GM19372 (cell line): ENCODE measurements around the gene UPP1.

Experiments
- ATAC-seq: cut with Tn5 transposase; IDR thresholded peaks from one replicate; pipeline ENCODE4 v1.9.1; 2021; ENCODE audit warnings: mild to moderate bottlenecking, low read depth, moderate library complexity; ENCODE audit not compliant: unreplicated experiment

Gene UPP1

DNA sequence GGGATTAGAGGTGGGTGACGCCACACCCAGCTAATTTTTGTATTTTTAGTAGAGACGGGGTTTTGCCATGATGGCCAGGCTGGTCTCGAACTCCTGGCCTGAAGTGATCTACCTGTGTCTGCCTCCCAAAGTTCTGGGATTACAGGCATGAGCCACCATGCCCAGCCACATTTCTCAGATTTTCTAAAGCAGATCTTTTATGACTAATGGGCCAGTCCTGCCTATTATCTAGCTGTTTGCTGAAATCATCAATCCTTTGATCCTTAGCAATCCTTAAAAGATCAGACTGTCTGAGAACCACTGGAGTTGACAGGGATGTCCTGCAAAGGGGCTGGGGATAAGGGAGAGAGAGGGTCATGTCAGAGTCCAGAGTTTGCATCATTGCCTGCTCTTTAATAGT lies 61.0 kb downstream of the UPP1 start:
- no peak for ATAC-seq

DNA sequence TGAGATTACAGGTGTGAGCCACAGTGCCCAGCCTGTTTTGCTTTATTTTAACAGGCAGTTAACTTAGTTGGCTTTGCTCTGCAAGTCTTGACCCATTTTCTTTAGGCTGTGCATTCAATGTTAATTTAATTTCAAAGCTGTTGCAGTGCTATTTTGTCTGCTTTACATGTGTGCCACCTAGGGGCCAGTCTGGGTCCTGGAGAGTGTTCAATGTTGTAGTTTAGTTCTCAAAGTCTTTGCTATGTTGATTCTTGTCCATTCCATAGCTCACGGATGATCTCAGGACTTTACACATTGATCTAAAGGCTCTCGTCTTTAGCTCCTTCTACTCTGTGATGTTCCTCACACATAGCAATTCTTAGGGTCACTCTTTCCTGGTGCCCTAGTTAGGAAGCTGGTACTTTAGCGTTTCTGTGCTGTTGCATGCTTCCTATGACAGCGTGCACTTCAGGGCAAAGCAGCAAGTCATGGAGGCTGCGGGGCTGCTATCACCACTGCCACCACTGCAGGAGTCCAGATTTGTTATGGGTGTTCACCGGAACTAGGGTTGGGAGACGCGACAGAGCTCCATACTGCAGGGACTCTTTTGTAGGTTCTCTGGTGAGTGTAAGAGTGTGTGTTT lies 65.8 kb downstream of the UPP1 start:
- ATAC-seq: peak; percentile 68
